Stimulated activated CD4-positive, alpha-beta T cell treated with anti-CD3 and anti-CD28 coated beads, Interleukin-1b, Interleukin-23, amount 100 ng/mL, for 1 hour (primary cell): Measurements from ENCODE around the gene ABCA5.

Experiments used
- DNase-seq, 2 donors: peaks; one replicate each; pipeline ENCODE4 v3.0.0-alpha.2; 2020; ENCODE audit warnings: low read depth in 2 of 2

Gene ABCA5

DNA sequence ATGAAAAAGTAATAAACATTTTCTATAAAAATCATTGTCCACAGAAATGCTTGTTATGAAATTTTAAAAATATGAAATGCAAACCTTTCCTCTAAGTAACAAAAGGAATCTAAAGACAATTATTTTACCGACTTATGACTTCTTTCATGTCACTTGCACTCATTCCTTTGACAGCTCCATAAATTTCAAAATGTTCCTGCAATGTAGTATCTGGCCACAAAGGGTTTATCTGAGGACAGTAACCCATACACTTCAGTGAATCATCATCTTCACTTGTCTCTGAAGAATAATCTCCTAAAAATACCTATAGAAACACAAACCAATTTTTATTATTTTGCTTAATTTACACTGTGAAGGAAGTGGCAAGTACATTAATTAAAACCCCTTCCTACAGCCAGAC is 72.7 kb downstream of the ABCA5 start:
- no peak for DNase-seq

DNA sequence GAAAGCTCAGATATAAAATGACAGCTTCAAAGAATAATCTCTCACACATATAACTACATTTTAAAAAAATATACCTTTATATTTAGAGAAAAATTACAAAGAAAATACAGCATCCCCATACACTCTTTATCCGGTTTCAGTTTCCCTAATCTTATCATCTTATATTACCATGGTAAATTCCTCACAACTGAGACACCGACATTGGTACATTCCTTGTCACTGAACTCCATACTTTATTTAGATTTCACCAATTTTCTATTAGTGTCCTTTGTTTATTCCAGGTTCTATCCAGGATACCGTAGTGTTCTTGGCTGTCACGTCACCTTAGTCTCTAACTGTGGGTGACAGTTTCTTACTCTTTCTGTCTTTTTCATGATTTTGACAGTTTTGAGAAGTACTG is 76.3 kb downstream of the ABCA5 start:
- DNase-seq: no peak

DNA sequence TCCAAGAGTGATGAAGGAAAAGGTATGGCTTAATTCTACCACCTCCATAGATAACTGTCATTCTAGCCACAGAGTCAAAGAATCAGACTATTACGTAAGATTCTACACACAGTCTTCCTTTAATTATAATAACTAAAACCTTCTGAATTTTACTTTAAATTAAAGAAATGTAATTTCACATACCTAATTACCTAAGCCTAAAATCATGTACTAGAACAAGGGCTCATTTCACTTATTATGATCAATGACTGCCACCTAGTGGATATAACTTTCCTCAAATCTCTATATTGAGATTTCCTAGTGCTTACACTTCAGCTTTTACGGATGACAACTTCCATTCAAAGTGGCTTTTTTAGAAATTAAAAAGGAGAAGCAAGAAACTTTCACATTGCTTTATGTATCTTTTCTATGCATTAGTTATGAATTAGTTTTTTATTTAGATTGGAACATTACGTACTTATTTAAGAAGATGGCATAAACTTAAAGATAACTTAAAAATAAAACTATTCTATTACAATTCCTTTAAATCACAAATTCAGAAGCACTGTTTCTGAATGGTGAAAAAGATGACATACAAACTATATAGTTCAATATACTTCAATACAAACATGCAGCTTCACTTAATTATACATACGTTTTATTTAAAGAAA is 80.1 kb downstream of the ABCA5 start:
- no peak for DNase-seq

DNA sequence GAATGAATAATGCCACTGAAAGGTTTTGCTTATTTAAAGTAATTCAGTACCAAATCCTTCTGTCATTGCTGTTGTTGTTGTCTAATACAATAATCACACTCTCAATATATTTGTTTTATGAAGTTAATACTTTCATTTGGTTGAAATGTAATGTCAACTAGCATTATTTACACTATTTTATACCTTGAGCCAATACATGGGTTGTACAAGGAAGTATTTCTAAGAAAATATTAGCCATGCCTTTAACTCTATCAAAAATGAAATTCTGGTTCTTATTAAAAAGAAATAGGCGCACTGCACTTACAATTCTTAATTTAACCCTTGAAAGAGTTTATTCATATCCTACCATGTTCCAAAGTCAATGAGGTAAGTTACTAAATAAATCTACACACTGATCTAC is 80.7 kb downstream of the ABCA5 start:
- DNase-seq: no peak

DNA sequence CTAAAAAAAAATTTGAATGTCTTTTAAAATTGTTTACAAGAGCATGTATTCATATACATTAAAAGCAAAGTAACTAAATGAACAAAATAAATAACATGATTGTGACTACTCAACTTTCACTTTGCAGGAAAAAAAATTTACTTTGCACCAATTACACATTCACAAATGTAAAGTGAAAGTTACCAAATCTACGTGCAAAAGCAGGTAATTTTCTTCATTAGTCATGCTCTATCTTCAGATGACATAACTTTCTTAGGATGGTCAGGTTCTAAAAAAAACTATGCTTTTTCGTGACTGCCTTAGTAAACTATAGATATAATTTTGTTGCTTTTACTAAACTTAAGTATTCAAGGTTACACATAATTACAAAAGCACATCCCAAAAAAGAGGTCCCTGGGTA is 81.3 kb downstream of the ABCA5 start:
- DNase-seq: no peak

- DNase-seq: no peak
Measured at GRCh38 chr17:69239611-69240600, 87.0 kb downstream of the ABCA5 start.

- DNase-seq: no peak
Measured at GRCh38 chr17:69236946-69237345, 90.0 kb downstream of the ABCA5 start.

DNA sequence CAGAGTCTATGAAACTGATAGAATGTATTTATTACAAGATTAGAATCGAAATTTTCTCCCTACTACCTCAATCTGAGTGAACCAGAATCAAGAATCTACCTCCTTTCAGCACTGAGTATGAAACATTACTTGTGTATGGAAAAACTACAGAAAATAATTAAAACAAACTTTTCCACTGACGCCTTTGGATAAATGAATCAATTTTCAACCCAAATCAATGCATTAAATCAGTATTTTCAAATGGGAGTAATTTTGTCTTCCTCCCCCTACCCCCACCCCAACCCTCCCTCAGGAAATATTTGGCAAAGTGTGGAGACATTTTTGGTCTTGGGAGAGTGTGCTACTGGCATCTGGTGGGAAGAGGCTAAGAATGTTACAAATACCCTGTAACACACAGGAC is 90.5 kb downstream of the ABCA5 start:
- DNase-seq: no peak

GRCh38 chr17:69235338-69236058 is 91.4 kb downstream of the ABCA5 start:
- peak in 1 of 2 donors; percentile 23 for DNase-seq

- no peak for DNase-seq
Measured at GRCh38 chr17:69232650-69233049, 94.3 kb downstream of the ABCA5 start.

DNA sequence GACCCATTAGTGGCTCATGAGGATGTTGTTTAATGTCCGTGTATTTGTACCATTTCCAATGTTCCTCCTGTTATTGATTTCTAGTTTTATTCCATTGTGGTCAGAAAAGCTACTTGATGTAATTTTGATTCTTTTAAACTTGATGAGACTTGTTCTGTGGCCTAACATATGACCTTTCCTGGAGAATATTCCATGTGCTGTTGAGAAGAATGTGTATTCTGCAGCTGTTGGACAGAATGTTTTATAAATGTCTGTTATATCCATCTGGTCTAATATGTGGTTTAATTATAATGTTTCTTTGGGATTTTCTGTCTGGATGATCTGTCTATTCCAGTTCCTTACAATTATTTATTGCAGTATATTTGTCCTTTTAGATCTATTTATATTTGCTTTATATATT is 95.4 kb downstream of the ABCA5 start:
- no peak for DNase-seq

GRCh38 chr17:69230939-69231338 is 96.0 kb downstream of the ABCA5 start:
- DNase-seq: no peak

DNA sequence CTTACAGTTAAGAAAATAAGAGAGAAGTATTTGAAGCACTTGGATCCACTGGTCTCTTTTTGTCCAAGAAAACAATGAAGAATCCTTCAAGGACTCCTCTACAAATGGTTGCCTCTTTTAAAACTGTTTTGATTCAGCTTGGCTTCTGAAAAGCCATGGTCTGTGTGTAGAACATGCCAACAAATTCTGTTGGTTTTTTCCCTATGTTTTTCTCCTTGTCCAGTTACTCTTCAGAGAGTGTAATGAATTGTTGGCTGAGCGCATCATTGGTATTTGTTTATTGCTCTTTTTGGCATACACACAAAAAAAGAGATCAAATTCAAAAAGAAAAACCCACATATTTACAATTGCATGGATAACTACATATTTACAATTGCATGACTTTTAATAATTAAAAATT is 98.4 kb downstream of the ABCA5 start, which contains the start of gene ABCA10:
Gene ABCA10 (minus strand): TSS at position 249 of the 400 bp plus-strand sequence. CDS start 3,466 bp downstream, outside the sequence.
- no peak for DNase-seq

- no peak for DNase-seq
Measured at GRCh38 chr17:69228018-69228417, 98.9 kb downstream of the ABCA5 start.

DNA sequence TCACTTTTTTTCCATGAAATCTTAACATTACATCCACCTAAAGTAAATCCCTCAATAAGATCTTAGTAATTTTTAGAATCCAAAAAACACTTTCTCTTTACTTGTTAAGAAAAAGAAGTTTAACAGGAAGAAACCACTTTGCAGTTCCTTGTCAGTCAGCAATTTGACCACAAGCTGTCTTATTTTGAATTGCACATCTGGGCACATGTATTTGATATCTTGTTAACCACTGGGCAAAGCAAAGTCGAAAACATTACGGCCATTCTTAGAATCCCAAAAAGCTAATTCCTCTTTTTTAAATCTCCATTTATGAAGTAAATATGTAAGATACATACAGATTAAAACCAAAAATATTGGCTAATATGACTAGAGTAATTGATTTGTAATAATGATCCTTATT is 99.4 kb downstream of the ABCA5 start:
- DNase-seq: no peak

- DNase-seq: no peak
Measured at GRCh38 chr17:69223809-69224208, 103.1 kb downstream of the ABCA5 start.

- no peak for DNase-seq
Measured at GRCh38 chr17:69222707-69223258, 104.2 kb downstream of the ABCA5 start.

- no peak for DNase-seq
Measured at GRCh38 chr17:69220098-69220497, 106.8 kb downstream of the ABCA5 start.

GRCh38 chr17:69218986-69219385 is 107.9 kb downstream of the ABCA5 start:
- DNase-seq: no peak

- no peak for DNase-seq
Measured at GRCh38 chr17:69213059-69213813, 113.7 kb downstream of the ABCA5 start.

DNA sequence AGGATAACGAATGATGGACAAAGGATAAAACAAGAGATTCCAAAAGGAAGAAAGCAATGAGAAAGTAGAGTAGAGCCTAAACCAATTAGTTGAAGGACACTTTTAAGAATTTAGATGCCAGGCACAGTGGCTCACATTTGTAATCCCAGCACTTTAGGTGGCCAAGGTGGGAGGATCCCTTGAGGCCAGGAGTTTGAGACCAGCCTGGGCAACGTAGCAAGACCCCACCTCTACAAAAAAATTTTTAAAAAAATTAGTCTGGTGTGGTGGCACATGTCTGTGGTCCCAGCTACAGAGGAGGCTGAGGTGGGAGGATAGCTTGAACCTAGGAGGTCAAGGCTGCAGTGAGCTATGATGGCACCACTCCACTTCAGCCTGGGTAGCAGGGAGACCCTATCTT is 118.3 kb downstream of the ABCA5 start:
- DNase-seq: no peak
